Measurements from ENCODE around the gene HTR6.
"Not testable (repeated sequence)": the region's sequence is repeated elsewhere in the genome, so short reads cannot be mapped to it uniquely, and the experiment has no call there.

Gene HTR6

DNA sequence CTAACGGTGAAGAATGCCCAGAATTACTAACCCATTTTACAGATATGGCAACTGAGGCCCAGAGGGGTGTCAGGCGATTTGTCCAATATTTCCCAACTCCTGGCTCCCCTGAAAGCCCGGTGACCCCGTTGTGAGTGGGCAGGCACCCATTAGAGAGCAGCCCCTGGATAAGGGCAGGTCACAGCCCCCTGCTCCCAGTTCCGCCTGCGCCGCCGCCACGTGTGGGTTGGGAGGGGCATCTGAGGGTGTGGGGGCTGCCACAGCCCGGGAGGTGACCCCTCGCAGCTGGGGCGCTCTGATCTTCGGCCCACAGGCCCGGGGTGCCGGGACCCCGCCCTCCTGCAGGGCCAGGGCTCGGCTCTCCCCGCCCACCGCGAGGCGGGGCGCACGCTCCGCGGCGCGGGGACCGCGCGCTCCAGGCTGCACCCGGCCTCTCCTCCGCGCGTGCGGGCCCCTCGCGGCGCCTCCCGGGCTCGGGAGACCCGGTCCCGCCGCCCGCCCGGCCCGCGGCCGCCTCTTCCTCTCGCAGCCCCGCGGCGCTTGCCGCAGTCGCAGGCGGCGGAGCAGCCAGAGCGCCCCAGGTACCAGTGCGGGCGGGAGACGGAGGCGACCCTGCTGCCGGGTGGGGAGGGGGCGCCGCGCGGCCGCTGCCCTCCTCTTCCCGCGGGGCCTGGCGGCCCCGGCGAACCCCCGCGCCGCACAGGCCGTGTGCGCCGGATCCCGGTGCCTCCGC is at the start of gene HTR6:
HTR6 (plus strand) TSS at position 423 of the 733 bp plus-strand sequence. CDS start 879 bp downstream, outside the sequence.
- DNase-seq, result no peak

DNA sequence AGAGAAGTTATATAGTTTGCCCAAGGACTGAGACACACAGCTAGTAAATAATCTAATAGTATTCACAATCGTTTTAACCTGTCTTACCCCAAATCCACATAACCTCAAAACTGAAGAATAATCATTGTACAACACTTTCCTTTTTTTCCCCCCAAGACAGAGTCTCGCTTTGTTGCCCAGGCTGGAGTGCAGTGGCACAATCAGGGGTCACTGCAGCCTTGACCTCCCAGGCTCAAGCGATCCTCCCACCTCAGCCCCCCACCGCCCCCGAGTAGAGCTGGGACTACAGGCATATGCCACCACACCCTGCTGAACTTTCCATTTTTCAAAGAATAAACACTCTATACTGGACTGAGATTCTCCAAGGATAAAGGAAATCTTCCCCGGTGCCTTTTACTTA is 49.2 kb upstream of the HTR6 start:
- DNase-seq, result no peak

DNA sequence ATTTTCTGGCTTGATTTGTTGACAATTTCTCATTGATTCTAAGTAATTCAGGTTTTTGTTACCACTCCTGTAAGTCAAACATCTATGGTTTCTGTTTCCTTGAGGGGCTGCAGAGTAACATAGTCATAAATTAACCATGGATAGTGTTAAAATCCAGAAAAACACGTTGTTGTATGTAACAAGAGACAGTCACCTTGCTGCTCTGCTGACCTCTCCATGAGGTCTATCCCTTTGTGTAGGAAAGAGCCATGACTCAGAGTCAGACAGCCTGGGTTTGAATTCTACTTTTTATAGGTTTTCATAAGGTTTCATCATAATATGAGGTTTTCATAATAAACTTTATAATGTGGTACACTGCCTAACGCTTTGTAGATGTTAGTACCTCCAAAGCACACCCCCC is 48.2 kb upstream of the HTR6 start:
- DNase-seq, result no peak

DNA sequence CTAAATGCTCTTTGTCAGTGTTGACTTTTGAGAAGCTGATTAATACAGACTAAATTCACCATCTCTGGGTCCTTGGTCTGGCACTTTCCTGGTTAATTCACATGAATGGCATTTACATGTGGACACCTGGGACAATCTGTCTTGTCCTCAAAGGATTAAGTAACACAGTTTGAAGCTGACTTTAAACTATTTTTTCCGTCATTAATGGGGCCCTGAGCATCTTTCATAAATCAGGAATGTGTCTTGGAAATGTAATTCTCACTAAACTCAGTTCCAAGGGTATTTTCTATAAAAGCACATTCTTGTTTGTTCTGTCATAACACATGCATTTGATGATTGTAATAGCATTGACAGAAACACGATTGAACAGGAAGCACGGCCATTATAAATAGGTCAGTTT is 47.3 kb upstream of the HTR6 start:
- no peak for DNase-seq

DNA sequence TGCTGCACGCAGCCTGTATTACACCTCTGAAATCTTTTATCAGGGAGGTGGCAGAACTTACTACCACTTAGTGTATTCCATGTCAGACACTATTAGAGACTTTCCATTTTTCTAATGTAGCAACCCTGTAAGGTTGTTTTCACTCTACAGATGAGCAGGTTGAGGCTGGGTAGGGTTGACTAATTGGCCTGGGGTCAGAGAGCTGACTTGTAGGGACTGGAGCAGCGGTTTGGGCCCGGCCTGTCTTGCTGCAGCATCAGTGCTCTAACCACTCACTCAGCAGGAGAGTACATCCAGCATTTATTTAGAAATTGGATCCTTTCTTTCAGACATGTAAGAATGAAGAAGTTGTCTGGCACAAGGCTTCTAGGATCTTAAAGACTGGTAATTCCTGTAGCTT is 46.2 kb upstream of the HTR6 start:
- DNase-seq, result no peak

DNA sequence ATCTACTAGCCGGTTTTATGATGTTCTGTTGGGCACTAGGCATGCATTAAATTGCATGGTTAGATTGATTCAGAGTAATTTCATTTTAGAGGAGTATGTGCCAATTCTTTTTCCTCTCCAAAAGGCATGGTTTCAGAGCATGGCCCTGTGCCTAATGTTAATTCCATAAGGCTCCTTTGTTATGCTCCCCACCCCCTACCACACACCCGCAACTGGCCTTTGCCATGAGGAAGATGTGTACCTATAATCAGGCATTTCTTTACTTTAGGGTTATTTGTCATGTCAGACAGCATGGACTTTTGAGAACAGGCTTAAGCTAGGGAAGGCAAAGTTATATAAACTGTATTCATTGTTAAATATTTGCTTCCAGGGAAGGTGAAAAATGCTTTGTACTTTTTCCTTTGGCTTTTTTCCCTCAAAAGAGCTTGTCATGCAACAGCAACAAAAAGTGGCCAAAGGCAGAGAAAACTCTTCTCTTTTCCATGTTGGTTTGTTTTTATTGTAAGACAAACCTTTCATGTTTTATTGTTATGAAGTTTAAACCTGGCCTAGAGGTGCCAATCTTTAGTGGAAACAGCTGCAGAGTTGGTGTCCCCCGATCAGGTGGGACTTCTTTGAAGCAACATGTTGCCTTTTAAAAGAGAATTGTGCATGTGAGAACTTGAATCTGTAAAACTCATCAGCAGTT is 44.8 kb upstream of the HTR6 start:
- no peak for DNase-seq

DNA sequence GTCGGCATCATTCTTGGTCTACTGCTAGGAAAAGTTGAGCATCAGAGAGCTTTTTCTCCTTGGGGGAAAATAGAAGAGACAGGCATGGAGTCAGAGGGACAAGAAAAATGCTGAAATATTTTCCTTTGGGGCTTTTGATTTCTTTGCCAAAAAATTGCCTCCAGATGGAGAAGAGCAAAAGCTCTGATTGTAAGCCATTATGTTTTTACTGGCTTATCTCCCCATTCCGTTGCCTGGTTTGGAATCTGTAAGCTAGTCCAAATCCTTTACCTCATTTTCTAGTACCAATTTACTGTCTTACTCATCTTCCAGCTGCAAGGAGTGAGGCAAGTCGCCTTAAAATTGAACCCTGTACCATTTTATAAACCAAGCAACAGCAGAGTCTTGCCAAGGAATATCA is 43.9 kb upstream of the HTR6 start:
- no peak for DNase-seq

DNA sequence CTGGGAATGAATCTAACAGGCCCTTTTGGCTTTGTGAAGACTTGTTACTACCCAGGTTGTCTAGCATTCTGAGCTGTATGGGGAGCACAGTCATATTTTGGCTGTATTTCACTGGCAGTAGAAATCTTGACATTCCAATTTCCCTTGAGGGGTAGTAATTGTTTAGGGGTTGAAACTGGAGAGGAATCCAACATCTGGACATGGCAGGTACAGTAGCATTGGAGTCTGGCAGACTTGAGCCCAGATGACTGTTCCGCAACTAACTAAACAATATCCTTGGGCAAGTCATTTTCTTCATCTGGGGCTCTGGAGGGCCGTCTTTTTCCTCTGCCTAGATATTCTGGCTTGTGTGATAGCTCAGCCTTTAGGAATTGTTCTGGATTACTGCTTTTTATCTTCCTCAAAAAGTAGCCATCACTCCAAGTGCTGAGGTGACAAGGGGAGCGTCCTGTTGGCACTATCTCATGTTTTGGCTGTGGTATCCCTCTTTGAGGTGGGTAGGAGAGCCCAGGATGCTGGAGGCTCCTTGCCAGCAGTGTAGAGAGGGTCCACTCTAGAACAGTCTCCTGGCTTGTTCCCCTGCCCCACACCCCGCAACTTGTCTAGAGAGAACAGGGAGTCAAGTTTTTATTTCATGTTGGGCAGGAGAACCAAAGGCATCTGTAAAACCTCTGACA is 43.3 kb upstream of the HTR6 start:
- DNase-seq, result no peak

DNA sequence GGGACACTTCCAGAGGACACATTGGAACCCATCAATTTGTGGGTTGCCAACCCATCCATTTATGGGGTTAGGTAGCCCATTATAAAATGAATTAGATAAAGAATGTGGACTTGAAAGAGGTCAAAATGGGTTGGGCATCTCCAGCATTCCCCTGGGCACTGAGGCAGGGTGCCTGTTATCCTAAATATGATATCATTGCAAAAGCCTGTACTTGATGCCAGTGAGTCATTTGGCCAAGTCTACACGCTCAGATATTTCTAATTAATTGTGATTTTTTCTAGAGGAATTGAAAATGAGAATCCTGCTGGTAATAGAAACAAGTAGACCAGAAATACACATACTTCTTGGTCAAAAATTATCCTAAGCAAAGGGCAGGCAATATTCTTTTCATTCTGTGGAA is 42.5 kb upstream of the HTR6 start:
- DNase-seq, result no peak

DNA sequence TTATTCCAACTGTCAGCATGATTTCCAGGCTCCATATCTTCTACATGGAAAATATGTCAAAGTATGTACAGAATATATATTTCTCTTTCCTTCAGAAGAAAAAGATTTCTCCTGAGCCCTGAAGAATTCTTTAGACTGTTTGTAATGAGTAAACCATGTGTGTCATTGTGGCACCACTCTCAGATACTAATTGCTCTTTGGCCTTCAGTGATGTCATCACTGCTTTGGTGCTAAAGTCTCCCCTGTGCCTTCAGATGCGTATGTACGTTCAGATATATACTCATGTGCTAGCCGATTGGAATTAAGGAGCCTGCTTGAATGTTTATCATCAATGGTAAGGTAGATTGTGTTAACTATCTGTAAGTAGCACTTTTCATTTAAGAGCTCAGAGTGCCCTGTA is 41.2 kb upstream of the HTR6 start:
- DNase-seq, result no peak

DNA sequence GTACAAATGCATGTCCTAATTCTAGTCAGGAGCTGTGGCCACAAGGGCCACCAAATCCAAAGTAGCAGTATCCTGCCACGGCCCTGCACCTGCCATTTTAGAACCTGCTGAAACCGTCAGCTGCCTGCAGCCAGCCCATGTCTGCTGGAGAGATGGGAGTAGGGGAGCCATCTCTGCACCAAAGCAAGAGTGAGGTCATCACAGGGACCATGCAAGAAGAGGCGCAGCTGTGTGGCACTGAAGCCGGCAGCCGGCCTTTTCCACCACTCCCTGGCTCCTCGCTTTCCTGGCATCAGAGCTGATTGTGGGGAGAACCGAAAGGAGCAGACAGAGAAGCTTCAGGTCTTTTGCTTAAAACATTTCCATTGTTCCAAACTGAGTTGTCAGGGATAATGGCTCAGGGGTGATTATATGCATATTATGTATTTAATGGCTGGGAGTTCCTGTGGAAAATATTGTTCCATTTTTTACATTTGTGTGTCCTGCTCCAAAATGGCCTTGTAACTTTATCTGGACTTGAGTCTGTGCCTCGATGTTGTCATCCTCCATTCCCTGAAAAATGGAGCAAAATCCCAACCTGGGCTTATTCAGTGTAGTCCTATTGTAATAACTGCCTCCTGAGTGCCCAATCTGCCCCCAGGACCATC is 39.3 kb upstream of the HTR6 start:
- no peak for DNase-seq

DNA sequence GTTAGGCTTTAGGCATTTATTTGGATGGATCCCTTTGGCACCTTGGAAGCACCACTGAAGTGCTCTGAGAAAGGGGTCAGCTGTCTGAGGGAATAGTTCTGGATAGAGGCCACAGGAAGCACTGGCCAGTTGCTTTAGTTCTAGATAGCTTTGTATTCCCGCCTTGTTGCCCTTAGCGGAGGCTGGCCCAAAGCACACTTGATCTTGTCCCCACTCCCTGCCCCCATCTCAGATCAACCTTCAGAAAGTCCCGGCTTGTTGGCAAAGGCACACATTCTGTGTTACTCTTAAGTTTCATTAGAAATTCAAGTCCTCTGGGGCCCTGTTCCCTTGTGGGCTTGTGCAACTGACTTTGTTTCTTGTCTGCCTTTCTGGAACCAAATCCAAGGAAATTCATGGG is 35.8 kb upstream of the HTR6 start:
- DNase-seq, result no peak

DNA sequence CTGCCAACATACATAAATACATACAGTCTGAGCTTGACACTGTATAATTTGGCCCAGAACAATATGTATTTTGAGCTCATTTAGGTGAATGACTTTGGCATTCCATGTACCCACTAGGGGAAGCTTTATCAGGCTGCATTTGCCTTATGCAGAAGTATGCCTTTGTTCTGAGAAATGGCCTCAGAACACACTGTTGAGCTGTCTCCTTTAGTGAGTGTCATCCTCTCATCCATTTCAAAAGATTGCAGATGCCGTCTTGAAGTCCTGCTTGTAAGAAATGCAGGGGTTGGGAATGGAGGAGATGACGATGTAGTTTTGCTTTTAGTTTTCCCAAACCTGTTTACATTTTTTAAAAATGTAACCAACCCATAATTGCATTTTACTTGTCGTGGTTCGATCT is 35.3 kb upstream of the HTR6 start:
- DNase-seq, result no peak

DNA sequence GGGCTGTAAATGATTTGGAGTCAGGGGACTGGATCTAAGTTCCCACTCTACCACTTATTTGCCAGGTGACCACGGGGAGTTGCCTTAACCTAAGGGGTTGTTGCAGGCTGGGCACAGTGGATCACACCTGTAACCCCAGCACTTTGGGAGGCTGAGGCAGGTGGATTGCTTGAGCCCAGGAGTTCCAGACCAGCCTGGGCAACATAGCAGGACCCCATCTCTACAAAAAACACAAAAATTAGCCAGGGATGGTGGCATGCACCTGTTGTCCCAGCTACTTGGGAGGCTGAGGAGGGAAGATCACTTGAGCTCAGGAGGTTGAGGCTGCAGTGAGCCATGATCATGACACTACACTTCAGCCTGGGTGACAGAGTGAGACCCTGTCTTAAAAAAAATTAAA is 34.5 kb upstream of the HTR6 start:
- DNase-seq, result not testable (repeated sequence)

DNA sequence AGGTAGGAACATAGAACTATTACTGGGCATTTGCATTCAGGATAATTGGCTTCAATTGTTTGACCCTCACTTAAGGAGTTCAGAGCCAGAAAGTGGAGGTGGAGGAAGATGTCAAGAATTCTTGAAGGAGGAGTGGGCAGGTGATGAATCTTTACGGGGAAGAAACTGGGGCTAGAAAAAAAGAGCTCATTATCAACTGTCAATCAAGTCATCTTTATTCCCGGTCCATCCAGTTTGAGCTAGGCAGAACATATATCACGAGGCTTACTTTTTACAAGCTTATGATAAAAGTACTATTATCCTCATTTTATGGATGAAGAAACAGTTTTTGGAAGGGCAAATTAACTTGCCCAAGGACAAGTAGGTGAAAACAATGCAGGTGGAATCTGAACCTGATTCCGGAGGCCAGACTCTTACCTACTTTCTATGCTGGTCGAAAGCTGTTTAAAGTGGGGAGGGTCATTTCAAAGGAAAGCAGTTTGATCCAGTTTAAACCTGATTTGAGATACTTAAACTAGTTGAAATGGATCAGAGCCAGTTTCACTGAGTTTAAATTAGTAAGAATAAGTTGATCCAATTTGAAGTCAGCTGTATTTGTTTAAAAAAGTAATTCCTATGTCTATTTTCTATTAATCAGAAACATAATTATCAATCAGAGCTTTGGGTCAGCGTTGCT is 33.8 kb upstream of the HTR6 start:
- DNase-seq, result no peak

DNA sequence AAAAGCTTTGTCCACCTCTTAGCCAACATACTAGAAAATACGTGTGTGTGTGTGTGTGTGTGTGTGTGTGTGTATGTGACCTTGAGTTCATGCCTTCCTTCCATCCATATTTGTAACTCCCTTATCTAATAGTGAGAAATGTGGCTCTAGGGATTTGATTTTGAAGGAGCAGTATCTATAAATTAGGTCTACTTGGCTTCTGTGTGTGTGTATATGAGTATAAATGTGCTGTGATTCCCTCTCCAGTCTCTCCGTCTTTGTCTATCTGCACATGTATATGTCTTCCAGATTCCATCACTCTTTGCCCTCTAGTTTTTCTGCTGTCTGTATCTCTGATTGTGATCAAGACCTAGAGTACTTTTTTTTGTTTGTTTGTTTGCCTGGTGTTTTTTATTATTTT is 32.5 kb upstream of the HTR6 start:
- DNase-seq, result no peak

DNA sequence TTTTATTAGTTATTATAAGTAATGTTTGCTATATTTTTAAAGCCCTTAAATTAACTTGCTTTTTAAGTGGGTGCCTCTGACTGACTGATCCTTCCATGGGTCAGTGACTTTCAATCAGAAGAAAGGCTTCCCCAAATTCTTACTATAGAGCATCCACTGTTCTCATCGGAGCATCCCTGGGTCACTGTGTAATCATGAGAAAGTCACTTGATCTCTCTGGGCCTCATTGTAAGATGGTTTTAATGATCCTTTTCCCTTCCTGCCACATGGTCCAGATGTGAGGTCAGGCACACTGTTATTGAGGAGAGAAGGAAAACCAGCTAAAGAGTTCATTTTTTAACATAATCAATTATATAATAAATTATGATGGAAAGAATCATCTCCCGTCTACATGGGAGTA is 31.6 kb upstream of the HTR6 start:
- no peak for DNase-seq

DNA sequence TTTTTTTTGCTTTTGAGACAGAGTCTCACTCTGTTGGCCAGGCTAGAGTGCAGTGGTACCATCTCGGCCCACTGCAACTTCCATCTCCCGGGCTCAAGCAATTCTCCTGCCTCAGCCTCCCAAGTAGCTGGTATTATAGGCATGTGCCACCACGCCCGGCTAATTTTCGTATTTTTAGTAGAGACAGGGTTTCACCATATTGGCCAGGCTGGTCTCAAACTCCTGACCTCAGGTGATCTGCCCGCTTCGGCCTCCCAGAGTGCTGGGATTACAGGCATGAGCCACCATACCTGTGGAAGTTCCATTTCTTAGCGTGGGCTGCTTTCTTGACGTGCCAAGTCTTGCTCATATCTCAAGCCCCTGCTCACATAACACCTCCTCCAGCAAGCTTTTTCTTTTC is 29.6 kb upstream of the HTR6 start:
- not testable (repeated sequence) for DNase-seq

DNA sequence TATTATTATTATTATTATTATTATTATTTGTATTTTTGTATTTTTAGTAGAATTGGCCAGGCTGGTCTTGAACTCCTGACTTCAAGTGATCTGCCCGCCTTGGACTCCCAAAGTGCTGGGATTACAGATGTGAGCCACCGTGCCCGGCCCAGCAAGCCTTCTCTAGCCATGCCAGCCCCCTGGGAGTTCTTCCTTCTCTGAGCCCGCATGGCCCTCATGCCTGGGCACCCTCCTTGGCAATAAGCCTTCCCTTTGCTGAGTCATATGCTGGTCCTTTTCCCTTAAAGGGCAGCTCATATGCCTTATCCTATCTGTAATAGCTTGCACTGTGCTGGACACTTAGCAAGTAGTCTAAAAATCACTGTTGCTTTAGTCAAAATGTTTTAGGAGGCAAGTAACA is 29.0 kb upstream of the HTR6 start:
- no peak for DNase-seq

DNA sequence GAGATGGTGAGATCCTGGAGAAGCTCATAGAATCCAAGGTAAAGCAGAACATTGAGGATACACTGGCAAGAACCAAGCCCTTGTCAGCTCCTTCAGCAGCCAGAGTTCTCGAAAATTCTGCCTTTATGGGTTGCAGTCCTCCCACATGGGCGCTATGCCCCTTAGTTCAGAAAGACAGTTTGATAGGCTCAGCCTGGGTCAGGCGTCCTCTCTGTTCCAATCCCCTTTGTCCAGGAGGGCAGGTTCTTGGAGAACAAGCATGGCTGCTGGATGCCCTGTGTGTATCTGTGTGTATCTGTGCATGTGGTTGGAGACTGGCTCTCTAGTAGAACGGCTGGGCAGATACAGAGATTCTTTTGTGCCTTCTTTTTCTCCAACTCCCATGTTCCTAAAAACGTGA is 28.6 kb upstream of the HTR6 start:
- DNase-seq, result no peak

DNA sequence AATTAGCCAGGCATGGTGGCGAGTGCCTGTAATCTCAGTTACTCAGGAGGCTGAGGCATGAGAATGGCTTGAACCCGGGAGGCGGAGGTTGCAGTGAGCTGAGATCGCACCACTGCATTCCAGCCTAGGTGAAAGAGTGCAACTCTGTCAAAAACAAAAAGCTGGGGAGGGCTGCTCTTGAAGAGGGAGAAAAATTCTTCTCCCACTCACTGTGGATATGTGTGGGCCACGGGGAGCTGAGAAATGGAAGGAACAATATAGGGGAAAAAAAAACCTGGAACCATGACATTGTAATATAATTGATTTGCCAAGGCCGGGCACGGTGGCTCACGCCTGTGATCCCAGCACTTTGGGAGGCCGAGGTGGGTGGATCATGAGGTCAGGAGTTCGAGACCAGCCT is 27.9 kb upstream of the HTR6 start:
- not testable (repeated sequence) for DNase-seq

DNA sequence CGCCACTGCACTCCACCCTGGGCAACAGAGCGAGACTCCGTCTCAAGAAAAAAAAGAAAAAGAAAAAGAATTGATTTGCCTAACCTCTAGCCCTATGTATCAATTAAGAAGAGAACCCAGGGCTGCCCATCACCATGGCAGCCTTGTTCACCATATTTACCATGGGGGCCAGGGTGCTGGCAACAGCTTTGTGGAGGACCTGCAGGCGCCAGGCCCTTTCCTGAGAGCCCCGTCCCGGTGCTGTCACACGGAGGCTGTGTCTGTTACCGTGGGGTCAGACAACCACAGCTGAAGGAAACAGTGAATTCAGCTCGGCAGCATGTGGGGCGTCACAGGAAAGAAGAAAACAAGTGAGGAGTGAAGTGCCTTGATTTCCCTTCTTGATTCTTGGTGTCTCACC is 27.1 kb upstream of the HTR6 start:
- DNase-seq, result no peak

DNA sequence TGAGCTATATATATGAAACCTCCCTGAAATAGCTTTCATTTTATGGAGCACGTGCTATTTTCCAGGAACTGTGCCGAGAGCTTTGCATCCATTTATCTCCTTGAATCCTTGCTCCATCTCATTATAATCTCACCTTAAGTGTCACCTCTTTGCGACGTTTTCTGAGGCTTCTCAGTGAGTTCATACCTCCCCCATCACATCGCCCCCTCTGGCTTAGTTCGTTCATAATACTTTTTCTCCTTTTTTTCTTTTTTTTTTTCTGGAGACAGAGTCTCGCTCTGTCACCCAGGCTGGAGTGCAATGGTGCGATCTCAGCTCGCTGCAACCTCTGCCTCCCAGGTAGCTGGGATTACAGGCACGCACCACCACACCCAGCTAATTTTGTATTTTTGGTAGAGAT is 25.4 kb upstream of the HTR6 start:
- not testable (repeated sequence) for DNase-seq

All from cerebellar nuclear complex (tissue), 1 donor.